A549 (cell line): ENCODE measurements around the gene TRAF7. TPM values are rescaled to one million over a fixed set of nuclear protein-coding genes. Genes with fewer than 3 reads are reported as not detected.

Experiments used
- ATAC-seq, 2 experiments: fragments of 200-7000 bp in 1 of 2; fragments of >200 bp in 1 of 2; cut with Nextera tagmentation in 1 of 2; cut with Tn5 transposase in 1 of 2; 3 replicates each; pipeline versions ENCODE4 v1.8.0 to v1.9.1; 2018 to 2020; ENCODE audit warnings: mild to moderate bottlenecking in 1 of 2, moderate library complexity in 1 of 2
- CTCF ChIA-PET: fragments of 300-600 bp; sonication (Branson Sonifier 250); formaldehyde crosslinking; extraction: SDS; loops from one replicate; lab custom pipeline; 2021; ENCODE audit warnings: antibody characterized with exemption, inconsistent platforms; lab: Yijun Ruan, JAX
- POLR2A ChIA-PET: fragments of 350-600 bp; formaldehyde crosslinking; extraction: SDS; loops from one replicate; lab custom pipeline; 2021; ENCODE audit warnings: antibody characterized with exemption, inconsistent platforms; lab: Yijun Ruan, JAX
- DNase-seq, 2 experiments: peaks; one replicate each; pipeline versions ENCODE4 v3.0.0 to v3.0.0-alpha.2; 2011 to 2016; ENCODE audit warnings: low read depth in 1 of 2, low spot score in 1 of 2
- FAIRE-seq: peaks from 2 replicates; lab custom pipeline; 2011; peaks lifted over from hg19 to GRCh38; lab: Jason Lieb, UNC
- H3K27ac ChIP-seq, 2 experiments: fragments of >200 bp; sonication (Bioruptor Twin); formaldehyde crosslinking; 3 replicates each; pipeline ENCODE4 v1.5.1; 2016 to 2017
- H3K4me1 ChIP-seq: fragments of >200 bp; sonication (Bioruptor Twin); formaldehyde crosslinking; 3 replicates; pipeline ENCODE4 v1.6.1; 2016
- H3K4me2 ChIP-seq: fragments of >200 bp; sonication (Bioruptor Twin); formaldehyde crosslinking; 3 replicates; pipeline ENCODE4 v1.6.1; 2016
- H3K4me3 ChIP-seq: fragments of >200 bp; sonication (Bioruptor Twin); formaldehyde crosslinking; 3 replicates; pipeline ENCODE4 v1.5.1; 2016
- H3K9me3 ChIP-seq: fragments of >200 bp; sonication (Bioruptor Twin); formaldehyde crosslinking; 3 replicates; pipeline ENCODE4 v1.6.1; 2016
- BHLHE40 ChIP-seq: IDR thresholded peaks from 2 replicates; pipeline ENCODE4 v1.6.1; 2012; ENCODE audit warnings: low read depth, low read length, inconsistent platforms
- CBX8 ChIP-seq: fragments of 200-600 bp; sonication (generic); IDR thresholded peaks from 2 replicates; pipeline ENCODE4 v1.6.1; 2016
- CHD4 ChIP-seq: fragments of 200-600 bp; sonication (generic); IDR thresholded peaks from 2 replicates; pipeline ENCODE4 v1.6.1; 2016; ENCODE audit warnings: antibody characterized with exemption, mild to moderate bottlenecking, borderline replicate concordance
- EHF ChIP-seq: fragments of 250-450 bp; sonication (Bioruptor Pico); IDR thresholded peaks from 2 replicates; pipeline ENCODE4 v1.5.0; 2020; ENCODE audit warnings: mild to moderate bottlenecking
- EHMT2 ChIP-seq: fragments of 200-600 bp; sonication (generic); IDR thresholded peaks from 2 replicates; pipeline ENCODE4 v1.6.1; 2016; ENCODE audit warnings: antibody characterized with exemption, low read depth, mild to moderate bottlenecking, moderate library complexity
- EP300 ChIP-seq, 2 experiments: fragments of >200 bp; sonication (Bioruptor Twin); formaldehyde crosslinking; IDR thresholded peaks; 2 replicates in 1 of 2; 3 replicates in 1 of 2; pipeline ENCODE4 v1.6.1; 2016 to 2017
- ESRRA ChIP-seq: fragments of 150-350 bp; IDR thresholded peaks from 2 replicates; pipeline ENCODE4 v1.6.1; 2014; ENCODE audit warnings: mild to moderate bottlenecking, low read length, borderline replicate concordance
- FOXS1 ChIP-seq: fragments of 250-450 bp; sonication (Bioruptor Pico); IDR thresholded peaks from 2 replicates; pipeline ENCODE4 v1.5.0; 2020; ENCODE audit warnings: mild to moderate bottlenecking, moderate library complexity
- GATA3 ChIP-seq: IDR thresholded peaks from 2 replicates; pipeline ENCODE4 v1.6.1; 2012; ENCODE audit warnings: borderline replicate concordance
- HOXA7 ChIP-seq: fragments of 250-450 bp; sonication (Bioruptor Pico); IDR thresholded peaks from 2 replicates; pipeline ENCODE4 v1.5.0; 2020; ENCODE audit warnings: mild to moderate bottlenecking, moderate library complexity
- HOXB13 ChIP-seq: fragments of 250-450 bp; sonication (Bioruptor Pico); IDR thresholded peaks from 2 replicates; pipeline ENCODE4 v1.5.0; 2020; ENCODE audit warnings: low read depth, mild to moderate bottlenecking, moderate library complexity
- KDM1A ChIP-seq: fragments of 200-600 bp; sonication (generic); IDR thresholded peaks from 2 replicates; pipeline ENCODE4 v1.6.1; 2016; ENCODE audit warnings: low read depth, mild to moderate bottlenecking
- NFE2L2 ChIP-seq: fragments of 150-350 bp; conservative IDR thresholded peaks from 2 replicates; pipeline ENCODE4 v1.6.1; 2014; ENCODE audit warnings: low read length
- RAD21 ChIP-seq, 2 experiments: fragments of >200 bp in 1 of 2; sonication (Bioruptor Twin) in 1 of 2; formaldehyde crosslinking in 1 of 2; IDR thresholded peaks in 1 of 2; conservative IDR thresholded peaks in 1 of 2; 2 replicates in 1 of 2; 3 replicates in 1 of 2; pipeline ENCODE4 v1.6.1; 2012 to 2018; ENCODE audit warnings: inconsistent platforms in 1 of 2
- RFX5 ChIP-seq: fragments of 450-650 bp; IDR thresholded peaks from 2 replicates; pipeline ENCODE4 v1.7.1; 2014; ENCODE audit warnings: antibody characterized with exemption, mild to moderate bottlenecking, moderate library complexity
- RNF2 ChIP-seq: fragments of 200-600 bp; sonication (generic); IDR thresholded peaks from 2 replicates; pipeline ENCODE4 v1.6.1; 2016; ENCODE audit warnings: low read depth, mild to moderate bottlenecking, antibody characterized with exemption, moderate library complexity, borderline replicate concordance
- SMC3 ChIP-seq: fragments of >200 bp; sonication (Bioruptor Twin); formaldehyde crosslinking; IDR thresholded peaks from 3 replicates; pipeline ENCODE4 v1.6.1; 2018; ENCODE audit warnings: inconsistent platforms
- SREBF2 ChIP-seq: fragments of 450-650 bp; IDR thresholded peaks from 2 replicates; pipeline ENCODE4 v1.6.1; 2014; ENCODE audit warnings: mild to moderate bottlenecking, moderate library complexity
- TP53 ChIP-seq: fragments of 250-450 bp; sonication (Bioruptor Pico); IDR thresholded peaks from 2 replicates; pipeline ENCODE4 v1.5.0; 2021; ENCODE audit warnings: mild to moderate bottlenecking, moderate library complexity
- ZC3H11A ChIP-seq: fragments of 450-650 bp; IDR thresholded peaks from 2 replicates; pipeline ENCODE4 v1.6.1; 2014; ENCODE audit warnings: antibody characterized with exemption, mild to moderate bottlenecking
- ZFP36 ChIP-seq: fragments of 450-650 bp; IDR thresholded peaks from 2 replicates; pipeline ENCODE4 v1.6.1; 2014; ENCODE audit warnings: borderline replicate concordance; ENCODE audit not compliant: partially characterized antibody
- ZNF302 ChIP-seq: fragments of 250-450 bp; sonication (Bioruptor Pico); IDR thresholded peaks from 2 replicates; pipeline ENCODE4 v1.9.0; 2021; ENCODE audit warnings: inconsistent platforms, mild to moderate bottlenecking, moderate library complexity
- WGBS: methylation state at CpG from one replicate; pipeline ENCODE4 v1.1.6; 2017; ENCODE audit errors: missing lambda C conversion rate; 5-methylcytosine and 5-hydroxymethylcytosine counted together
- polyA plus RNA-seq, 4 experiments: library from polyadenylated mRNA; depleted of rRNA in 3 of 4; stranded (reverse); fragments of >200 nt; fragmentation: RNase III in 1 of 4; extraction: RNeasy Plus Mini Kit Qiagen cat#74134 plus additional on column Dnase treatment in 1 of 4; gene quantifications; 2 replicates in 3 of 4; 3 replicates in 1 of 4; pipeline ENCODE4 v1.2.3, GENCODE V29; 2011 to 2017
- TF ChIP-seq, protein P1 (sequence below): fragments of 150-350 bp; IDR thresholded peaks from 2 replicates; pipeline ENCODE4 v1.6.1; 2014; ENCODE audit warnings: low read depth, mild to moderate bottlenecking, low read length
- TF ChIP-seq, protein P2 (sequence below): fragments of 250-450 bp; sonication (Bioruptor Pico); IDR thresholded peaks from 2 replicates; pipeline ENCODE4 v1.5.0; 2021; ENCODE audit warnings: mild to moderate bottlenecking, moderate library complexity, borderline replicate concordance
- TF ChIP-seq, protein P3 (sequence below): fragments of 250-450 bp; sonication (Bioruptor Pico); IDR thresholded peaks from 2 replicates; pipeline ENCODE4 v1.5.0; 2020; ENCODE audit warnings: low read depth, mild to moderate bottlenecking, moderate library complexity
- TF ChIP-seq, protein P4 (sequence below): IDR thresholded peaks from 2 replicates; pipeline ENCODE4 v1.6.1; 2012

The TRAF7 gene
- polyA plus RNA-seq, 2 of the 4 experiments (the other 2 are of a cell fraction) = 31.9 to 50.0 TPM

DNA sequence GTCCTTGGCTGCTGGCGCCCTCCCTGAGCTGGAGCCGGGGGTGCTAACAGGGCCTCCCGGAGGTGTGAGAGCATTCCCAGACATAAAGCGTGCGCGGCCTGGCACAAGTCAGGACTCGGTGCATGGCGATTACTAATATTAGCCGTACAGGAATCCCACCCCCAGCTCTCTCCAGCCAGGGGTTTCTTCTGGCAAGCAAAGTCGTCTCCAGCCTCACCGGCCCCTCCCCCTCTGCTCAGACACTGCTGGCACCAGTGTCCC is 35.8 kb downstream of the TRAF7 start:
- FAIRE-seq (no peak), ATAC-seq (no peak), DNase-seq (no peak)
- no peak overlapping the region for H3K4me3 ChIP-seq
- H3K27ac ChIP-seq = no peak overlapping the region
- TF ChIP-seq NFE2L2 = no peak
- no peak for TF ChIP-seq FOXS1 (CRISPR knock-in tag)
- no peak for TF ChIP-seq EHMT2
- no peak for TF ChIP-seq EHF (CRISPR knock-in tag)
- ChIA-PET POLR2A (no interaction called here), CTCF (no interaction called here)
- no peaks in the 10 kb centered on the region for H3K9me3 ChIP-seq
- WGBS = 85% methylated on average over 10 of the region's 11 CpGs
- H3K4me1 ChIP-seq = peaks cover 18% of the 10 kb centered on the region
- H3K4me2 ChIP-seq = no peak overlapping the region

DNA sequence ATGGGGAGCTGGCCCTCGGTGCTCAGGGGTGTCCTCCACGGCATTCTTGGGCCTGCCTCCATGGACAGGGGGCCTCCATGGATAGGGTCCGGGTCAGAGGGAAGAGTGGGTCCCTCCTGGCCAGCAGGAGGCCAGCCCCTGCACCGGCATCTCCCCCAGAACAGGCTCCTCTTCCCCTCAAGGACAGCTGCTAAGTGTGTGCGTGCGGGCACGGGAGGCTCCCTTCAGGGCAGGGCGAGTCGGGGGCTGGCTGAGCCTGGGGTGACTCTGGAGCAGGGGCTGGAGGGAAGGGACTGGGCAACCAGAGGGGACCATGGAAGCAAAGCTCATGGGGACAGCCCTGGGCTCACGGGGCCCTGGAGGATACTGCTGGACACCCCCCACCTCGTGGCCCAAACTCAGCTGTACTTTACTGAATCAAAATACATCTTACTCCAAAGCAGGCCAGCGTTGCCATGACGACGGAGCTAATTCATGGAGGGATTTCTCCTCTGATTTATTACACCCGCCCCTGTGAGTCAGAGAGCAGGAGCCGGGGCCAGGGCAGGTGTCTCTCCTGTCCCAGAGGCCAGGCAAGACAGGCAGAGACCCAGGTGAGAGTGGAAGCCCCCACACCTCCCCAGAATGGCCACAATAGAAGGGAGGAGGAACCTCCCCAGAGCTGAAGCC is 38.7 kb downstream of the TRAF7 start:
- no peak overlapping the region for H3K4me3 ChIP-seq
- H3K4me2 ChIP-seq = no peak overlapping the region; the same call in 2 of the 3 replicates
- ATAC-seq (peak; percentile 3 to 13; a peak in 4 of 6 replicates), DNase-seq (peak; percentile 55 to 70), FAIRE-seq (no peak)
- 47% methylated on average over 11 of the region's 16 CpGs for WGBS
- ChIA-PET CTCF (interaction anchor here (0.6 to 5.0 kb wide), 28 partner anchors 9 to 316 kb away, joined by 3 to 33 read pairs (median 6); partner anchors contain the start of genes BRICD5, ECI1 and MLST8), POLR2A (interaction anchor here (1.0 to 1.5 kb wide), 6 partner anchors 11 to 409 kb away, joined by 3 to 9 read pairs (median 6); partner anchors contain the start of genes ECI1, MLST8, PGP and TRAF7)
- H3K4me1 ChIP-seq = peaks cover 18% of the 10 kb centered on the region
- H3K27ac ChIP-seq = no peak overlapping the region
- TF ChIP-seq, protein P1, sequence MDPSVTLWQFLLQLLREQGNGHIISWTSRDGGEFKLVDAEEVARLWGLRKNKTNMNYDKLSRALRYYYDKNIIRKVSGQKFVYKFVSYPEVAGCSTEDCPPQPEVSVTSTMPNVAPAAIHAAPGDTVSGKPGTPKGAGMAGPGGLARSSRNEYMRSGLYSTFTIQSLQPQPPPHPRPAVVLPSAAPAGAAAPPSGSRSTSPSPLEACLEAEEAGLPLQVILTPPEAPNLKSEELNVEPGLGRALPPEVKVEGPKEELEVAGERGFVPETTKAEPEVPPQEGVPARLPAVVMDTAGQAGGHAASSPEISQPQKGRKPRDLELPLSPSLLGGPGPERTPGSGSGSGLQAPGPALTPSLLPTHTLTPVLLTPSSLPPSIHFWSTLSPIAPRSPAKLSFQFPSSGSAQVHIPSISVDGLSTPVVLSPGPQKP = no peak
- TF ChIP-seq TP53 (CRISPR knock-in tag) = no peak
- TF ChIP-seq, protein P2, sequence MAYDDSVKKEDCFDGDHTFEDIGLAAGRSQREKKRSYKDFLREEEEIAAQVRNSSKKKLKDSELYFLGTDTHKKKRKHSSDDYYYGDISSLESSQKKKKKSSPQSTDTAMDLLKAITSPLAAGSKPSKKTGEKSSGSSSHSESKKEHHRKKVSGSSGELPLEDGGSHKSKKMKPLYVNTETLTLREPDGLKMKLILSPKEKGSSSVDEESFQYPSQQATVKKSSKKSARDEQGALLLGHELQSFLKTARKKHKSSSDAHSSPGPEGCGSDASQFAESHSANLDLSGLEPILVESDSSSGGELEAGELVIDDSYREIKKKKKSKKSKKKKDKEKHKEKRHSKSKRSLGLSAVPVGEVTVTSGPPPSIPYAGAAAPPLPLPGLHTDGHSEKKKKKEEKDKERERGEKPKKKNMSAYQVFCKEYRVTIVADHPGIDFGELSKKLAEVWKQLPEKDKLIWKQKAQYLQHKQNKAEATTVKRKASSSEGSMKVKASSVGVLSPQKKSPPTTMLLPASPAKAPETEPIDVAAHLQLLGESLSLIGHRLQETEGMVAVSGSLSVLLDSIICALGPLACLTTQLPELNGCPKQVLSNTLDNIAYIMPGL (CRISPR knock-in tag) = no peak
- no peak for TF ChIP-seq HOXB13 (CRISPR knock-in tag)
- TF ChIP-seq SREBF2 = no peak
- TF ChIP-seq, all 56 proteins: peak for 0
- no peaks in the 10 kb centered on the region for H3K9me3 ChIP-seq

DNA sequence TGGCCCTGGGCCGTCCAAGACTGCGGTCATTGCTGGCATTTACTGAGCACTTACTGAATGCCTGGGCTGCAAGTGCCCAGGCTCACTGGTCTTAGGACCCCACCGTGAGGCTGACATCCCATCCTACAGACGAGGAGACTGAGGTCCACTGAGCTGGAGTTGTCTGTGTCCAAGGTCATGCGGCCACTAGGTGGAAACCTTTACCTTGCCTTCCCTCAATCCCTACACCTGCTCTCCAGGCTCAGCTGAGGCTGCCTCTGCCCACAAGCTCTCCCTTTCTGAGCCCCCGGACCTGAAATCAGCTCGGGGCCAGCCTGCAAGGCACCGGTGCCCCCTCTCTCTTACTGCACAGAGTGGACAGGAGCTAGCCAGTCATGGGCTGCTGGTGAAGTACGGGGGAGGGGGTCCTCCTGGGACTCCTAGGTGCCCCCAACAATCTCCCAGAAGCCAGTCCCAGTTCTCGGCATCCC is 39.3 kb downstream of the TRAF7 start:
- WGBS = 14% methylated on average over 8 of the region's 10 CpGs
- peak; percentile 64 to 88 for ATAC-seq
- H3K4me3 ChIP-seq = no peak overlapping the region
- peaks cover 18% of the 10 kb centered on the region for H3K4me1 ChIP-seq
- DNase-seq = peak; percentile 69 to 82
- FAIRE-seq = no peak
- ChIA-PET POLR2A (interaction anchor here (1.0 to 2.0 kb wide), 7 partner anchors 10 to 408 kb away, joined by 3 to 17 read pairs (median 6); partner anchors contain the start of genes ECI1, MLST8, PGP and TRAF7), CTCF (interaction anchor here (0.6 to 5.0 kb wide), 30 partner anchors 9 to 316 kb away, joined by 3 to 33 read pairs (median 6); partner anchors contain the start of genes BRICD5, ECI1 and MLST8)
- H3K9me3 ChIP-seq = no peaks in the 10 kb centered on the region
- H3K4me2 ChIP-seq = peak overlapping the region; percentile 97
- H3K27ac ChIP-seq = no peak overlapping the region
- no peak for TF ChIP-seq ZNF302 (CRISPR knock-in tag)
- TF ChIP-seq HOXA7 (CRISPR knock-in tag) = no peak
- 0 out of 2 replicates have a peak, but pooled peaks have one; percentile 33 for TF ChIP-seq ESRRA
- peak; percentile 79; the same call in 1 of the 2 replicates for TF ChIP-seq CHD4
- TF ChIP-seq SMC3 = peak; percentile 56; the same call in 2 of the 3 replicates
- TF ChIP-seq, protein P3, sequence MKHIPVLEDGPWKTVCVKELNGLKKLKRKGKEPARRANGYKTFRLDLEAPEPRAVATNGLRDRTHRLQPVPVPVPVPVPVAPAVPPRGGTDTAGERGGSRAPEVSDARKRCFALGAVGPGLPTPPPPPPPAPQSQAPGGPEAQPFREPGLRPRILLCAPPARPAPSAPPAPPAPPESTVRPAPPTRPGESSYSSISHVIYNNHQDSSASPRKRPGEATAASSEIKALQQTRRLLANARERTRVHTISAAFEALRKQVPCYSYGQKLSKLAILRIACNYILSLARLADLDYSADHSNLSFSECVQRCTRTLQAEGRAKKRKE (CRISPR knock-in tag) = no peak
- TF ChIP-seq GATA3 = no peak
- TF ChIP-seq, protein P1 = no peak
- TF ChIP-seq, protein P4, sequence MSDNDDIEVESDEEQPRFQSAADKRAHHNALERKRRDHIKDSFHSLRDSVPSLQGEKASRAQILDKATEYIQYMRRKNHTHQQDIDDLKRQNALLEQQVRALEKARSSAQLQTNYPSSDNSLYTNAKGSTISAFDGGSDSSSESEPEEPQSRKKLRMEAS = peak; percentile 29; the same call in 1 of the 2 replicates
- no peak for TF ChIP-seq RNF2
- TF ChIP-seq RAD21 (conservative IDR thresholded peaks at IDR 0.05 in 1 of 2, IDR thresholded peaks at IDR 0.05 in 1 of 2) = peak; percentile 77 to 87
- no peak for TF ChIP-seq EP300 (IDR thresholded peaks at IDR 0.05)
- TF ChIP-seq ZC3H11A = no peak
- no peak for TF ChIP-seq BHLHE40
- no peak for TF ChIP-seq CBX8
- no peak for TF ChIP-seq RFX5
- no peak for TF ChIP-seq ZFP36
- TF ChIP-seq KDM1A = peak; percentile 89
- no peak for TF ChIP-seq TP53 (CRISPR knock-in tag)
- no peak for TF ChIP-seq SREBF2
